Activated CD4-positive, CD25-positive, alpha-beta regulatory T cell treated with anti-CD3 and anti-CD28 coated beads, Interleukin-2, amount 50 U/mL, for 24 hours (primary cell): ENCODE measurements around the gene GNAS.
"Not testable (repeated sequence)": the region's sequence is repeated elsewhere in the genome, so short reads cannot be mapped to it uniquely, and the experiment has no call there.

ENCODE experiments used
- ATAC-seq, 2 donors: fragments of 150-1000 bp; cut with Tn5 transposase; one replicate each; pipeline ENCODE4 v1.10.0; 2021; ENCODE audit warnings: mild to moderate bottlenecking in 1 of 2, moderate library complexity in 1 of 2

GNAS gene

GRCh38 chr20:58828804-58829203 is 23.7 kb upstream of the GNAS start:
- not testable (repeated sequence) for ATAC-seq

- no peak for ATAC-seq
Measured at GRCh38 chr20:58829531-58829941, 23.0 kb upstream of the GNAS start.

- ATAC-seq, result no peak
Measured at GRCh38 chr20:58832457-58832856, 20.1 kb upstream of the GNAS start.

GRCh38 chr20:58833921-58834320 is 18.6 kb upstream of the GNAS start:
- ATAC-seq, result no peak

GRCh38 chr20:58835231-58835630 is 17.3 kb upstream of the GNAS start:
- no peak for ATAC-seq

GRCh38 chr20:58836616-58837204 is 15.8 kb upstream of the GNAS start:
- no peak for ATAC-seq

GRCh38 chr20:58837717-58838116 is 14.8 kb upstream of the GNAS start:
- no peak for ATAC-seq

GRCh38 chr20:58838174-58838573 is 14.3 kb upstream of the GNAS start:
- ATAC-seq, result no peak

GRCh38 chr20:58839474-58839874 is 13.0 kb upstream of the GNAS start:
- ATAC-seq, result peak; percentile 36 to 46

- ATAC-seq, result no peak
Measured at GRCh38 chr20:58839991-58840747, 12.3 kb upstream of the GNAS start.

GRCh38 chr20:58840816-58841538 is 11.5 kb upstream of the GNAS start:
- no peak for ATAC-seq

GRCh38 chr20:58841539-58842264 is 10.8 kb upstream of the GNAS start:
- no peak for ATAC-seq

- ATAC-seq, result no peak
Measured at GRCh38 chr20:58842276-58842675, 10.2 kb upstream of the GNAS start.

- ATAC-seq, result no peak
Measured at GRCh38 chr20:58843128-58843556, 9.4 kb upstream of the GNAS start.

- ATAC-seq, result no peak
Measured at GRCh38 chr20:58845706-58846105, 6.8 kb upstream of the GNAS start.

GRCh38 chr20:58847463-58847862 is 5.1 kb upstream of the GNAS start:
- ATAC-seq, result no peak

- ATAC-seq, result peak; percentile 89 to 91
Measured at GRCh38 chr20:58850693-58851174, 1.8 kb upstream of the GNAS start, which contains the start of gene GNAS-AS1. Gene GNAS-AS1 (minus strand): TSS chr20:58850902.

- no peak for ATAC-seq
Measured at GRCh38 chr20:58851221-58851968, 1.1 kb upstream of the GNAS start.

- ATAC-seq, result no peak
Measured at GRCh38 chr20:58851969-58852458, 502 bp upstream of the GNAS start.

- ATAC-seq, result no peak
Measured at GRCh38 chr20:58853466-58853865, 950 bp downstream of the GNAS start.

- no peak for ATAC-seq
Measured at GRCh38 chr20:58853976-58854637, 1.6 kb downstream of the GNAS start.
